GM18505 (cell line): ENCODE data around the gene DDX4.

Source experiments
- ATAC-seq: cut with Tn5 transposase; IDR thresholded peaks from one replicate; pipeline ENCODE4 v1.9.1; 2021; ENCODE audit not compliant: unreplicated experiment
- POLR2A ChIP-seq: IDR thresholded peaks from 4 replicates; pipeline ENCODE4 v1.6.1; 2011; ENCODE audit warnings: borderline replicate concordance; ENCODE audit not compliant: insufficient read depth, insufficient read length; ENCODE audit errors: extremely low read depth

Gene DDX4

GRCh38 chr5:55821731-55822512 lies 84.1 kb downstream of the DDX4 start:
- ATAC-seq: no peak
- TF ChIP-seq POLR2A: no peak

GRCh38 chr5:55823151-55823796 lies 85.4 kb downstream of the DDX4 start:
- no peak for ATAC-seq
- TF ChIP-seq POLR2A: no peak

GRCh38 chr5:55829956-55830355 lies 92.1 kb downstream of the DDX4 start:
- no peak for TF ChIP-seq POLR2A
- no peak for ATAC-seq

- TF ChIP-seq POLR2A: no peak
- no peak for ATAC-seq
Observed at GRCh38 chr5:55832446-55832845, 94.6 kb downstream of the DDX4 start.

- no peak for ATAC-seq
- TF ChIP-seq POLR2A: no peak
Observed at GRCh38 chr5:55836191-55836590, 98.3 kb downstream of the DDX4 start.

- no peak for TF ChIP-seq POLR2A
- ATAC-seq: no peak
Observed at GRCh38 chr5:55841976-55842375, 104.1 kb downstream of the DDX4 start.

GRCh38 chr5:55847837-55848236 lies 110.0 kb downstream of the DDX4 start:
- no peak for TF ChIP-seq POLR2A
- no peak for ATAC-seq

- TF ChIP-seq POLR2A: no peak
- ATAC-seq: no peak
Observed at GRCh38 chr5:55848783-55849182, 110.9 kb downstream of the DDX4 start.

GRCh38 chr5:55850839-55851674 lies 113.2 kb downstream of the DDX4 start, which contains the start of gene IL31RA:
Gene IL31RA (plus strand): TSS chr5:55851357. CDS start chr5:55851571, 214 bp downstream.
- no peak for TF ChIP-seq POLR2A
- ATAC-seq: no peak

GRCh38 chr5:55851675-55851979 lies 113.8 kb downstream of the DDX4 start:
- no peak for TF ChIP-seq POLR2A
- no peak for ATAC-seq

- ATAC-seq: no peak
- TF ChIP-seq POLR2A: no peak
Observed at GRCh38 chr5:55852503-55852902, 114.6 kb downstream of the DDX4 start.

GRCh38 chr5:55853041-55853670 lies 115.3 kb downstream of the DDX4 start:
- ATAC-seq: no peak
- no peak for TF ChIP-seq POLR2A

GRCh38 chr5:55853818-55854217 lies 116.0 kb downstream of the DDX4 start:
- no peak for TF ChIP-seq POLR2A
- no peak for ATAC-seq
